WTC11 (cell line): ENCODE measurements around the gene MUC20. TPM values are rescaled to one million over a fixed set of nuclear protein-coding genes. Genes with fewer than 3 reads are reported as not detected.

ENCODE experiments used
- ATAC-seq: fragments of 200-7000 bp; cut with Tn5 transposase; 2 replicates; pipeline ENCODE4 v1.10.0; 2021; ENCODE audit warnings: mild to moderate bottlenecking, moderate library complexity
- CTCF ChIA-PET: fragments of 300-600 bp; sonication (Branson Sonifier 250); formaldehyde crosslinking; loops from one replicate; lab custom pipeline; 2021; ENCODE audit warnings: antibody characterized with exemption; lab: Charles Lee
- POLR2A ChIA-PET: fragments of 350-600 bp; sonication (Branson Sonifier 250); formaldehyde crosslinking; loops from one replicate; lab custom pipeline; 2021; ENCODE audit warnings: antibody characterized with exemption; lab: Charles Lee
- DNase-seq: peaks from one replicate; pipeline ENCODE4 v3.0.0; 2021; ENCODE audit warnings: low spot score
- H3K27ac Mint-ChIP-seq: 2 replicates; pipeline ENCODE4 v1.8.0; 2021; ENCODE audit warnings: mixed read lengths
- H3K27me3 Mint-ChIP-seq: 2 replicates; pipeline ENCODE4 v1.8.0; 2021; ENCODE audit warnings: low read depth, mild to moderate bottlenecking, moderate library complexity, mixed read lengths
- H3K36me3 Mint-ChIP-seq: 2 replicates; pipeline ENCODE4 v1.8.0; 2021; ENCODE audit warnings: mixed read lengths
- H3K4me1 Mint-ChIP-seq: 2 replicates; pipeline ENCODE4 v1.8.0; 2022; ENCODE audit warnings: mixed read lengths
- H3K4me3 Mint-ChIP-seq: 2 replicates; pipeline ENCODE4 v1.8.0; 2021; ENCODE audit warnings: mild to moderate bottlenecking, moderate library complexity, mixed read lengths
- H3K9me3 Mint-ChIP-seq: 2 replicates; pipeline ENCODE4 v1.8.0; 2021; ENCODE audit warnings: mixed read lengths
- ATF2 ChIP-seq: sonication (generic); formaldehyde crosslinking; IDR thresholded peaks from 2 replicates; pipeline ENCODE4 v1.8.1; 2022; ENCODE audit warnings: low read depth, missing genetic modification reagents, borderline replicate concordance
- E2F5 ChIP-seq: sonication (generic); formaldehyde crosslinking; IDR thresholded peaks from 2 replicates; pipeline ENCODE4 v1.8.1; 2022; ENCODE audit warnings: mild to moderate bottlenecking, moderate library complexity, missing genetic modification reagents
- ETV6 ChIP-seq: sonication (generic); formaldehyde crosslinking; IDR thresholded peaks from 2 replicates; pipeline ENCODE4 v1.8.1; 2022; ENCODE audit warnings: mild to moderate bottlenecking, missing genetic modification reagents
- FOXJ3 ChIP-seq: sonication (generic); formaldehyde crosslinking; IDR thresholded peaks from 2 replicates; pipeline ENCODE4 v1.9.0; 2021; ENCODE audit warnings: missing genetic modification reagents, mild to moderate bottlenecking, borderline replicate concordance
- FOXK1 ChIP-seq: sonication (generic); formaldehyde crosslinking; IDR thresholded peaks from 2 replicates; pipeline ENCODE4 v1.8.0; 2022; ENCODE audit warnings: mild to moderate bottlenecking, moderate library complexity, missing genetic modification reagents
- GABPB1 ChIP-seq: sonication (generic); formaldehyde crosslinking; IDR thresholded peaks from 2 replicates; pipeline ENCODE4 v1.8.1; 2023; ENCODE audit warnings: mild to moderate bottlenecking, missing genetic modification reagents
- GTF2I ChIP-seq: fragments of 250-450 bp; sonication (Bioruptor Pico); conservative IDR thresholded peaks from 2 replicates; pipeline ENCODE4 v1.4.0; 2021; ENCODE audit warnings: mild to moderate bottlenecking
- JAZF1 ChIP-seq: fragments of 250-450 bp; sonication (Bioruptor Pico); IDR thresholded peaks from 2 replicates; pipeline ENCODE4 v1.9.0; 2021; ENCODE audit warnings: moderate library complexity, mild to moderate bottlenecking, inconsistent platforms
- JUN ChIP-seq: sonication (generic); formaldehyde crosslinking; IDR thresholded peaks from 2 replicates; pipeline ENCODE4 v1.8.0; 2023; ENCODE audit warnings: mild to moderate bottlenecking, missing genetic modification reagents
- NFATC4 ChIP-seq: fragments of 250-450 bp; sonication (Bioruptor Pico); IDR thresholded peaks from 2 replicates; pipeline ENCODE4 v1.9.0; 2021; ENCODE audit warnings: mild to moderate bottlenecking
- NFYB ChIP-seq: sonication (generic); formaldehyde crosslinking; conservative IDR thresholded peaks from 2 replicates; pipeline ENCODE4 v1.8.0; 2022; ENCODE audit warnings: low read depth, missing genetic modification reagents
- OVOL2 ChIP-seq: fragments of 250-450 bp; sonication (Bioruptor Pico); IDR thresholded peaks from 2 replicates; pipeline ENCODE4 v1.9.0; 2021; ENCODE audit warnings: mild to moderate bottlenecking, borderline replicate concordance
- PRRX2 ChIP-seq: fragments of 250-450 bp; sonication (Bioruptor Pico); IDR thresholded peaks from 2 replicates; pipeline ENCODE4 v1.8.0; 2021; ENCODE audit warnings: mild to moderate bottlenecking
- SP1 ChIP-seq: sonication (generic); formaldehyde crosslinking; conservative IDR thresholded peaks from 2 replicates; pipeline ENCODE4 v1.8.1; 2022; ENCODE audit warnings: missing genetic modification reagents
- ZNF263 ChIP-seq: sonication (generic); formaldehyde crosslinking; IDR thresholded peaks from 2 replicates; pipeline ENCODE4 v1.8.1; 2022; ENCODE audit warnings: low read depth, mild to moderate bottlenecking, moderate library complexity, missing genetic modification reagents
- total RNA-seq: library from RNA; stranded (reverse); gene quantifications from 3 replicates; pipeline ENCODE4 v1.2.3, GENCODE V29; 2021
- TF ChIP-seq, protein P1 (sequence below): sonication (generic); formaldehyde crosslinking; IDR thresholded peaks from 2 replicates; pipeline ENCODE4 v1.8.1; 2023; ENCODE audit warnings: mild to moderate bottlenecking, missing genetic modification reagents, moderate library complexity
- TF ChIP-seq, protein P2 (sequence below): fragments of 250-450 bp; sonication (Bioruptor Pico); IDR thresholded peaks from 2 replicates; pipeline ENCODE4 v1.9.0; 2021; ENCODE audit warnings: mild to moderate bottlenecking, borderline replicate concordance
- TF ChIP-seq, protein P3 (sequence below): fragments of 200-600 bp; IDR thresholded peaks from 2 replicates; pipeline ENCODE4 v1.8.0; 2022; ENCODE audit warnings: antibody characterized with exemption

The MUC20 gene
- total RNA-seq, 1 experiment from 2014 or later: 0.77 TPM

- Mint-ChIP-seq H3K27me3 (peaks cover 14% of the 10 kb centered on the region), H3K36me3 (no peaks in the 10 kb centered on the region), H3K27ac (no peak overlapping the region)
- CTCF ChIA-PET: interaction anchor here (0.8 to 0.9 kb wide), 2 partner anchors 98 to 106 kb away, joined by 3 read pairs; no protein-coding TSS in a partner anchor
- TF ChIP-seq JAZF1 (CRISPR knock-in tag) (no peak), ETV6 (CRISPR knock-in tag) (no peak), NFYB (CRISPR knock-in tag) (no peak), JUN (CRISPR knock-in tag) (no peak), OVOL2 (no peak), FOXK1 (CRISPR knock-in tag) (no peak), GABPB1 (CRISPR knock-in tag) (no peak), SP1 (CRISPR knock-in tag) (no peak), GTF2I (no peak), NFATC4 (CRISPR knock-in tag) (no peak), PRRX2 (no peak), ATF2 (CRISPR knock-in tag) (no peak), ZNF263 (CRISPR knock-in tag) (no peak), E2F5 (CRISPR knock-in tag) (no peak), FOXJ3 (CRISPR knock-in tag) (no peak)
- TF ChIP-seq, protein P1, sequence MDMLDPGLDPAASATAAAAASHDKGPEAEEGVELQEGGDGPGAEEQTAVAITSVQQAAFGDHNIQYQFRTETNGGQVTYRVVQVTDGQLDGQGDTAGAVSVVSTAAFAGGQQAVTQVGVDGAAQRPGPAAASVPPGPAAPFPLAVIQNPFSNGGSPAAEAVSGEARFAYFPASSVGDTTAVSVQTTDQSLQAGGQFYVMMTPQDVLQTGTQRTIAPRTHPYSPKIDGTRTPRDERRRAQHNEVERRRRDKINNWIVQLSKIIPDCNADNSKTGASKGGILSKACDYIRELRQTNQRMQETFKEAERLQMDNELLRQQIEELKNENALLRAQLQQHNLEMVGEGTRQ (CRISPR knock-in tag): no peak
- TF ChIP-seq, protein P2, sequence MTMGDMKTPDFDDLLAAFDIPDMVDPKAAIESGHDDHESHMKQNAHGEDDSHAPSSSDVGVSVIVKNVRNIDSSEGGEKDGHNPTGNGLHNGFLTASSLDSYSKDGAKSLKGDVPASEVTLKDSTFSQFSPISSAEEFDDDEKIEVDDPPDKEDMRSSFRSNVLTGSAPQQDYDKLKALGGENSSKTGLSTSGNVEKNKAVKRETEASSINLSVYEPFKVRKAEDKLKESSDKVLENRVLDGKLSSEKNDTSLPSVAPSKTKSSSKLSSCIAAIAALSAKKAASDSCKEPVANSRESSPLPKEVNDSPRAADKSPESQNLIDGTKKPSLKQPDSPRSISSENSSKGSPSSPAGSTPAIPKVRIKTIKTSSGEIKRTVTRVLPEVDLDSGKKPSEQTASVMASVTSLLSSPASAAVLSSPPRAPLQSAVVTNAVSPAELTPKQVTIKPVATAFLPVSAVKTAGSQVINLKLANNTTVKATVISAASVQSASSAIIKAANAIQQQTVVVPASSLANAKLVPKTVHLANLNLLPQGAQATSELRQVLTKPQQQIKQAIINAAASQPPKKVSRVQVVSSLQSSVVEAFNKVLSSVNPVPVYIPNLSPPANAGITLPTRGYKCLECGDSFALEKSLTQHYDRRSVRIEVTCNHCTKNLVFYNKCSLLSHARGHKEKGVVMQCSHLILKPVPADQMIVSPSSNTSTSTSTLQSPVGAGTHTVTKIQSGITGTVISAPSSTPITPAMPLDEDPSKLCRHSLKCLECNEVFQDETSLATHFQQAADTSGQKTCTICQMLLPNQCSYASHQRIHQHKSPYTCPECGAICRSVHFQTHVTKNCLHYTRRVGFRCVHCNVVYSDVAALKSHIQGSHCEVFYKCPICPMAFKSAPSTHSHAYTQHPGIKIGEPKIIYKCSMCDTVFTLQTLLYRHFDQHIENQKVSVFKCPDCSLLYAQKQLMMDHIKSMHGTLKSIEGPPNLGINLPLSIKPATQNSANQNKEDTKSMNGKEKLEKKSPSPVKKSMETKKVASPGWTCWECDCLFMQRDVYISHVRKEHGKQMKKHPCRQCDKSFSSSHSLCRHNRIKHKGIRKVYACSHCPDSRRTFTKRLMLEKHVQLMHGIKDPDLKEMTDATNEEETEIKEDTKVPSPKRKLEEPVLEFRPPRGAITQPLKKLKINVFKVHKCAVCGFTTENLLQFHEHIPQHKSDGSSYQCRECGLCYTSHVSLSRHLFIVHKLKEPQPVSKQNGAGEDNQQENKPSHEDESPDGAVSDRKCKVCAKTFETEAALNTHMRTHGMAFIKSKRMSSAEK (CRISPR knock-in tag): no peak
- TF ChIP-seq, protein P3, sequence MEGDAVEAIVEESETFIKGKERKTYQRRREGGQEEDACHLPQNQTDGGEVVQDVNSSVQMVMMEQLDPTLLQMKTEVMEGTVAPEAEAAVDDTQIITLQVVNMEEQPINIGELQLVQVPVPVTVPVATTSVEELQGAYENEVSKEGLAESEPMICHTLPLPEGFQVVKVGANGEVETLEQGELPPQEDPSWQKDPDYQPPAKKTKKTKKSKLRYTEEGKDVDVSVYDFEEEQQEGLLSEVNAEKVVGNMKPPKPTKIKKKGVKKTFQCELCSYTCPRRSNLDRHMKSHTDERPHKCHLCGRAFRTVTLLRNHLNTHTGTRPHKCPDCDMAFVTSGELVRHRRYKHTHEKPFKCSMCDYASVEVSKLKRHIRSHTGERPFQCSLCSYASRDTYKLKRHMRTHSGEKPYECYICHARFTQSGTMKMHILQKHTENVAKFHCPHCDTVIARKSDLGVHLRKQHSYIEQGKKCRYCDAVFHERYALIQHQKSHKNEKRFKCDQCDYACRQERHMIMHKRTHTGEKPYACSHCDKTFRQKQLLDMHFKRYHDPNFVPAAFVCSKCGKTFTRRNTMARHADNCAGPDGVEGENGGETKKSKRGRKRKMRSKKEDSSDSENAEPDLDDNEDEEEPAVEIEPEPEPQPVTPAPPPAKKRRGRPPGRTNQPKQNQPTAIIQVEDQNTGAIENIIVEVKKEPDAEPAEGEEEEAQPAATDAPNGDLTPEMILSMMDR: no peak
- TF ChIP-seq, all 79 proteins: peak for 0
- no peak; the same call in 1 of the 2 replicates for ATAC-seq
- no peak for DNase-seq
- Mint-ChIP-seq H3K4me3 (no peak overlapping the region), H3K9me3 (no peaks in the 10 kb centered on the region), H3K4me1 (peaks cover 5% of the 10 kb centered on the region)
- POLR2A ChIA-PET: no interaction called here
These were observed 32.0 kb downstream of the MUC20 start for GRCh38 chr3:195752546-195753331.
